HG03108 (cell line): ENCODE measurements around the gene RELN.
A peak's percentile ranks its signal among the peaks of the same experiment; 100 is the strongest.
"Not testable (repeated sequence)": the region's sequence is repeated elsewhere in the genome, so short reads cannot be mapped to it uniquely, and the experiment has no call there.

Experiments used
- ATAC-seq: cut with Tn5 transposase; IDR thresholded peaks from one replicate; pipeline ENCODE4 v1.9.1; 2021; ENCODE audit warnings: moderate library complexity; ENCODE audit not compliant: unreplicated experiment

Gene RELN

DNA sequence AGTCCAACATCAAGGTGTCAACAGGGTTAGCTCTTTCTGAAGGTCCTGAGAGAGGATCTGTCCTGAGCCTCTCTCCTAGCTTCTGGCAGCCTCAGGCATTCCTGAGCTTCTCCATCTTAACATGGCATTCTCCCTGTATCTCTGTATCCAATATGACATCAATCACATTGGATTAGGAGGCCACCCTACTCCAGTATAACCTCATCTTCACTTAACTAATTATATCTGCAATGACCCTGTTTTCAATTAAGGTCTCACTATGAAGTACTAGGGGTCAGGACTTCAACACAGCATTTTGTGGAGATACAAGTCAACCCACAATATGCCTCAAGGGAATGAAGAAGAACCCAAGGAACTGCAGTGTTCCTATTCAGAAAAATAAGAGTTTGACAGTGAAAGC lies 133.8 kb downstream of the RELN start:
- no peak for ATAC-seq

DNA sequence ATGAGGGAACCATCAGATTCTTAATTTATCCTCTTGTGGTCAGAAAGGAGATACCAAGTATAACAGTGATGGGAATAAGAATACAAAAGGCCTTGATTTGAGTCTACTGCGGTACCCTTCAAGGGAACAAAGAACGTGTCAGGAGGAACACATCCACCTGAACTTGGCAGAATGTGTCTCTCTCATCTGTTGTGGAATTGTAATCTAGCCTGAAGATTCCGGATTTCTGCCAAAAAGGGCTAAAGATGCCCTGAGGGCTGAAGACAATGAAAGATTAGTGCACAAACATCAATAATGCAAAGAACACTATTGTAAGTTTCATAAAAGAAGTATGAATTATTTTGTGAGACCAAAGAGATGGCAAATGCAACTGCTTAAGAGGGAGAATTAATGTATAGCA lies 134.8 kb downstream of the RELN start:
- ATAC-seq = no peak

DNA sequence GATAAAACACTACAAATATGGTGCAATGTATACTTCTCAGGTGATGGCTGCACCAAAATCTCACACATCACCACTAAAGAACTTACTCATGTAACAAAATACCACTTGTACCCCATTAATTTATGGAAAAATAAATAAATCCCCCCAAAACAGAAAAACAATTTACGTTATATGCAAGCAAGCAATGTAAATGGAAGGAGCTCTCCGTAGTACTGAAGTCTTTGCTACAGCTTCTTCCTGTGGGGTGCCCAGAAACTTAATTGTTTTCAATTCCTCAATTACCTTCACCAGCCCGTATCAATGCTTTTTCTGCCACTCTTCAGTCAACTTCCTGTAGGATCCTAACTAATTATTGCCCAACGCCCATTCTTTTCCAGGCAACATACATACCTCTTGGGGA lies 138.1 kb downstream of the RELN start:
- no peak for ATAC-seq

DNA sequence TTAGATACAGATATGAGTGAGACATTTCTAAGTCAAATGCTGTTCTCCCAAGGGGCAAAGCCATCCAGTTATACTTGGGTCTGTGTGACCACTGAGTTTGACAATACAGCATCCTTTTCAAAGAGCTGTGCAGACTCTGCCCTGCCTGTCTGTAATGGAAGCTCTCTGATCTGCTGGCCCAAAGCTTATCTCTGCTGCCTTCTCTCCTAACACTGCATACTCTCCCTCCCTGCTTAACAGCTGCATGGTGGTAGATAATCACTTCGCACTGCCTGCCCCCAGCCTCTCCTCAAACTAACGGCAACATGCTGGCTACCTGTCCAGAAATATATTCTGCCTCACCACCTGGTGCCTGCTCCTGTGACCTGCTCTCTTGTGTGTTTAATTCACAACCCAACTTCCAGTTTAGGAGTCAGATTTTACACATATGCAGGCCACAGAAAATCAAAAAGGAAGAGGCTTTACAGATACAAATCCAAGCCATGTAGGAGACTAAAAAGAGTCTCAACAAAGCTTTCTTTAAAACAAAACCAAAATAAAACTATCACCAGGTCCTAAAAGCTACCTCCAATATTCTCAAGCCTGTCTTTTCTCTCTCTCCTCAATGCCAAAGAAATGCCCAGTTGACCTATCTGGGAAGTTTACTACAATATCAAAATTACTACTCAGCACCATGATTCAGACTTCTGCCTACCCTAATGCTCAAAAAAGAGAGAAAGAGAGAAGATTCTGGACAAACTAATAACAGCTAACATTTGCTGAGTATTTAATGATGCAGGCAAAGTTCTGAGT lies 145.6 kb downstream of the RELN start:
- no peak for ATAC-seq

DNA sequence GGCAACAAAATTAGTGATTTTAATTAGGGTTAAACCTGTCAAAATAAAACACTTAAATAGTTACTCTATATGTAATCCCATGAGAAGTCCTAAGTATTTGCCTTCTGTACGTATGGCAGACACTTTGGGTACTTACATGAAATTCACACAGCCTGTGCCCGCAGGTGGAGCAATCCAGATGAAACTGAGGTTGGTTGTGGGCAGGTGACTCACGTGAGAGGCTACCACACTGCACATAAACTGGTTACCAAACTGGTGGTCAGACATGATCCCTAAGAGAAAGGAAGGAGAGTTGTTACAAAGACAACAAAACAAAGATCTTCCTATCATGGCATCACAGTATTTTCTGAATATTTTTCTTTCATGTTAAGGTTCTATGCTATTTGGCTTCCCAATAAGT lies 156.1 kb downstream of the RELN start:
- ATAC-seq = no peak

DNA sequence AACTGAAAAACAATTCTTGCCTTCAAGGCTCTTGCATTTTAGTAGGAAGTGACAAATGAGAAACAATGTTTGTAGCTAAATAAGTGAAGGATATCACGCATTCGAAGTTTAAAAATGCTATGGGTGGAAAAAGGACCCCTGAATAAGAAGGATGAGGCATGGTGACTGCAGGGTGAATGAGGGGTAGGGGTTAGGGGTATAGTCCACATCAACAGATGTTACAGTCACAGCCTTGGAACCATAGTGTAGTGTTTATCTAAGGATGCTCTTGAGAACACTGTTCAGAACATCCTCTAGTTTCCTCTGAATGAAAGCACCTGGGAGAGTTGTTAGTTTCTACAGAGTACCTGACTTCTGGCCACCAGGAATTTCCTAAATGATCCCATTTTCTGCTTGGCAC lies 157.0 kb downstream of the RELN start:
- ATAC-seq = no peak

DNA sequence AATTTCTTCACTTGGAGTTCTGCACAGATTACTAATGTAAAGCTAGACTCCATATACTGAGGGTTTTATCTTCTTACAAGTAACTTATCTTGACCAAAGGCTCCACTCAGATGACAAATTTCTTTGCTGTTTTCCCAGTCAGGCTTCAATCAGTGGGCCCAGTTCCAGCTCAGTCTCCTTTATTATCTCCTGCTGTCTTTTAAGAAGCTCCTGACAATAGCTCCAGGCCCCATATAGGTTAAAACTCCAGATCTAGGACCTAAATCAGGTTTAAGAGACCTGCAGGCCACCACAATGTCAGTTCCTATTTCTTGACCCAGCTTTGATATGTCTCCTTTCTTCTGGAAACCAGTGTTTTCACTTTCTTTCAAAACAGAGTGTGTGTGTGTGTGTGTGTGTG lies 165.2 kb downstream of the RELN start:
- no peak for ATAC-seq

DNA sequence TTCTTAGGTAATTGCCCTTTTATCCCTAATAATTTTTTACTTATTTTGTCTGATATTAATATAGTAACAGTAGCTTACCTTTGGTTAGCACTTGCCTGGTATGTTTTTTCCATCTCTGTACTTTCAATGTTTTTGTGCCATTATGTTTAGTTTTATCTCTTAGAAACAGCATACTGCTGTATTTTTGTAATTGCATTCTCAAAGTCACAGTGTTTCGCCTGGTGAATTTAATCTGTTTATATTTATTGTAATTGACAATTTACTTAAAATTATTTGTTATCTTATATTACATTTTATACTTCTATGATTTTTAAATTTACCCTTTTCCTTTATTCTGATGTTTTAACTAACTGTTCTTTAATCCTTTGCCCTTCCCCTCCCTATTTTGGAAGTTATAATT lies 166.4 kb downstream of the RELN start:
- ATAC-seq = no peak

DNA sequence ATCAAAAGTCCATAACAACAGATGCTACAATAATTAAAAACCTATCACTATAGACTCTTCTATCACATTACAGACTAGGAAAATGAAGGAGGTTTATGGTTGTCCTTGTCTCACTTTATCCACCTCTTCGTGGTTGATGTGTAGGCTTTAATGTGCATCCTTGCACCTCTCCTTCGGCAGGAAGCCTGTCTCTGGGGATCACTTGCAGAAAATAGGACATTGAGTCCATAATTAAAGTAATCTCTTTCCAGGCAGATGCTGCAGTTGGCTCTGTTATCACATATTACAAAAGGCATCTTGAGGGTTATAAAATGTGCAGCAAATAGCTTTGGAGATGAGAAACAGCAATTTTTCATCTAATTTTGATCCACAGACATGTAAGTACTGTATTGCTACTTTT lies 168.4 kb downstream of the RELN start:
- ATAC-seq = no peak

DNA sequence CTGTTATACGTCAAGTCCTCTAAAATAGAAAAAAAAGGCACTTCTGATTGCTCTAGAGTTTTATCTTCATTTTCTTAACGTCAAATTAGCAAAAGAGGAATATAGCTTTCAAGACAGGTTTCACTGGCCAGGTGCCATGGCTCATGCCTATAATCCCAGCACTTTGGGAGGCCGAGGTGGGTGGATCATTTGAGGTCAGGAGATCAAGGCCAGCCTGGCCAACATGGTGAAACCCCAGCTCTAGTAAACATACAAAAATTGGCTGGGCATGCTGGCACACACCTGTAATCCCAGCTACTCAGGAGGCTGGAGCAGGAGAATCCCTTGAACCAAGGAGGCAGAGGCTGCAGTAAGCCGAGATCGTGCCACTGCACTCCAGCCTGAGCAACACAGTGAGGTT lies 173.5 kb downstream of the RELN start:
- ATAC-seq = not testable (repeated sequence)

DNA sequence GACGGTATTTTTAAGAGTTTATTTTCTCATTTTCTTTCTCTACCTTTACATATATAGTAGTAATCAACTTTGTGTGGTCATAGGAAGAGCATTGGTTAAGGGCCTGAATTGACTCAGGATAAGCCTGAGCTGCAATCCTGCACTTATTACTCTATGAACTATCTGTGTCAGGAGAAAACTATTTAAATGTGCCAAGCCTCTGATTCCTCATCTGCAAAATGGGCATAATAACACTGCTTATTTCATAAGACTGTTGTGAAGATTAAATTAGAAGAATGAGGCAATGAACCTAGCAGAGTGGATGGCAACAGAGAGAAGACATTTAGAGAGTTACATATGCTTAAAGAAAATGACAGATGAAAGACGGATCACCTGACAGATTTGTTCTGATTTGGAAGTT lies 175.5 kb downstream of the RELN start:
- ATAC-seq = no peak

DNA sequence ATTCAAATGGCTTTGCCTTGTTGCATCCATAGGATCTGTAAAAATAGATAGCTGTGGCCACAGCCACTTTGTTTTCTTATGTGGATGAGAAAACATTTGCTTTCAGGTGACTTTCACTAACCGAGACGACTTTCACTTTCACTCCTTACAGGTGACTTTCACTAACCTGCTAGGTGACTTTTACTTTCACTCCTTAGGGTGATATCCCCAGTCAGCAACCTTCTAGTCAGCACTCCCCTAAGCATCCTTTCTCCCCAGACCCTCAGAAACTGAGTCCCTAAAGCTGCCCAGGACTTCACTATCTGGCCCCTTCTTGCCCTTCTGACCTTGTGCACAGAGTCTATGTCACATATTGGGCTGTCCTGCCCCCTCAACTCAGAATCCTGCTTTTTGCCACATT lies 177.5 kb downstream of the RELN start:
- ATAC-seq = peak; percentile 56

DNA sequence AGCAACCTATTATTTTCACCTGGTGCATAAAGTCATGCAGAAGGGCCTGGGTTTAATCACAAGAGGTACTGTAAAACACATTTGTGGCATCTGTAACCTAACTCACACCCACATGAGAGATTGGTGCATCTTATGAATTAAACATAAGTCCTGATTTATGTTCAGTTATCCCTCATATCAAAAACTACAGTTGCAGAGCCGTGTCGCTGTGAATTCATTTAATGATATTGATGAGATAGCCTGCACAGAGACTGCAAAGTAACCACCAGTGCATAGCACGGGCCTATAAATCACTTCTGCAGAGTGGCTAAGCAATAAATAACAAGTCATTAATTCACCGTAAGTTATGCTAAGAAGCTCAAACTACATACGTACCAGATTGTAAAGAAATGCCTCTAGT lies 178.2 kb downstream of the RELN start:
- no peak for ATAC-seq

DNA sequence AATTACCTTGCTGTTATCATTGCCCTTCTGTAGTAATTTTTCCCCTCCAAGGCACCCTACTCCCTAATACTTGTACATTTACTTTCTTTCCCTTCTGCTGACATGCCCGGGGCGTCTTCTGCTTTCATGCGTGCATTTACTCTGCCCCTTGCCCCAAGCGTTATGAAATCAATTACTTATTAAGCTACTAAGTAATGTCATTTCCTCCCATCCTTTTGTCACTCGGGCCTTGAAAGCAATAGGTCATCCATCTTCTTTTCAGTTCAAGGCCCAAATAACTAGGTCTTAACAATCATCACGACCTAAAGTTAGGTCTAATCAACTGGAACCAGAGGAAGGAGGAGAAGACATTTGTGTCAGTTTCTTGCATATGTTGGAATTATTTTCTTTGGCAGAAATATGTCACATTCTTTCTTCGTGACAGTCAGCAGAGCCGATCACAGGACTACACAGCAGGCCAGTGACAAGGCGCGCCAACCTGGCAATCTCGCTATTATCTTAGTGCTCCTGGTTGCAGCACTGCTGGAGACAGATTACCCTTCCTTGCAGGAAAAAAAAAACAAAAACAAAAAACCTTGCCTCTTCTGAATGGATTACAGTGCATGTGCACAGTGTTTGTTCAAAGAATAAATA lies 179.2 kb downstream of the RELN start:
- no peak for ATAC-seq

DNA sequence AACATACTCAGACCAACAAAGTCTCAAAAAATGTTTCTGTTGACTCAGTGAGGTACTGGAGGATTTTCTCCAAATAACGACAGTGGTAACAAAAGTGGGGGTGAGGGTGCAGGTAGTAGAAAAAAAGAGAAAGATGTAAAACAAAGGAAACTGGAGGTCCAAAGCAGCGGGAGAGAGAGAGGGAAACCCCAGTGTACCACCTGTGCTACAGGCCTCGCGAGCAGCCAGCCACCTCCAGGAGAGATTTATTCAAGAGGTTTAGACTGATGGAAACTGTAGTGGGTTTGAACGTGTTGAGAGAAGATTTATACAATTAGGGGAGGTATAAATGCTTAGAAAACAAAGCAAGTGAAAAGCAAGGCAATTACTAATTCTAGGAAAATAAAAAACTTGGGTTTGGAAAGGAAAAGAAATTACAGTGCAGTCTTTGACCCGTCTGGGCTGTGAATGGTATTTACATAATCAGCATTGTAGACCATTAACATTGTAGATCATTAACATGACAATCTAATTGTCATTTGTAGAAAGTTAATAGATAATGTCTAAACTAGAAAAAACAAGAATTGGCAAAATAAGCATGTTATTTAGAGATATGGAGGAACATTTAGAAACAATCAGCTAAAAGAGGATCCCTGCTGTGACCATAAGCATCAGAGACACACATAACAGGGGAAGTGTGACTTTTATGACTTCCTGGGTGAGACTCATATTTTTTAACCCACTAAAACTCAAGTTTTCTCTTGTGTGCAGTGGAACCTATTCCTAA lies 180.0 kb downstream of the RELN start:
- ATAC-seq = peak; percentile 41

DNA sequence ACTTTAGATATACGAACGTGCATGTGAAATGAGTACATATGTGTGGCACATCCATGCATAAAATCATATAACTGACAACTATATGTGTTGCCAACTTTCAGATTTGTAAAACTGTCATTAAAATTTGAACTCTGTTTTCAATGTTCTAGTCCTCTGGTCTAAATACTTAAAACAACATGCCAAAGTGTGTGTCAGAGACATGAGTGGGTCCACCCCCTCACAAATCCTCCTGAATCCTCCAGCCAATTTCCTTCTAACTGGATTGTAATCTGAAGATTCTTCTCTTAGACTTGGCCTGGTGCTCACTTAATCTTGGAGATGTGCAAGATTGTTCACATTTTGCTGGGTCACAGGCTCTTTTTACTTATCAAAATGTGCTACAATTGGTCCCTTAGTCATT lies 184.1 kb downstream of the RELN start:
- no peak for ATAC-seq

DNA sequence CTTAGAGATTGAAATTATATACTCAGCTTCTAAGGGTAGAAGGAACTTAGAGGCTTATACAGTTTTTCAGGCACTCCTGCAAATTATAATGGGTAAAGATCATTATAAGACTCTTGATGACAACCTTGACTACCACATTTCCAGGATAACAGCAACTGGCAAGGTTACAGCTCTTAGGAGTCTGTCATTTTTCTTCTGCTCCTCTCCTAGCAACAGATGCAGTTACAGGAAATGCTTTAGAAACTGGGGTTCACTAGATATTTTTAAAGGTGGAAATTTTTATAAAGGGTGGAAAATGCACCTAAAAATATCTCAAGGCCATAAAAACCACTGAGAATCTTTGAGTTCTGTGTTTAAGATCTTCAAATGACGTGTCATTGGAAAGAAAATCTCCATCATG lies 185.8 kb downstream of the RELN start:
- no peak for ATAC-seq

DNA sequence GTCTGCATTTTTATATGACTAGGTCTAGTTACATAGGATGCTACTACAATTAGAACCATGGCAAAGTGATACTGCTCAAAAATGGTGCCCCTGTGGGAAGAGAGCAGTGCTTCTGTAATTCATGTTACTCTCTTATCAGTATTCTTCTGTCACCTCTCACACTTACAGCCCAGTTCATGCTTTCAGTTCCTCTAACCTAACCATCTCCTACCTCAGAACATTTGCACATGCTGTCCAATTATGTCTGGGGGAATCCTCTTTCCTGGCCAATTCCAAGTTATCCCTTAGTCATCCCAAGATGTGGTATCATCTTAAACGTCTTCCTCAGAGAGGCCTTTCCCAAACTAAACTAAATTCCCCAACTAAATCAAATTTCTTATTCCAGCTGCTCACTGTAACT lies 190.2 kb downstream of the RELN start:
- no peak for ATAC-seq

DNA sequence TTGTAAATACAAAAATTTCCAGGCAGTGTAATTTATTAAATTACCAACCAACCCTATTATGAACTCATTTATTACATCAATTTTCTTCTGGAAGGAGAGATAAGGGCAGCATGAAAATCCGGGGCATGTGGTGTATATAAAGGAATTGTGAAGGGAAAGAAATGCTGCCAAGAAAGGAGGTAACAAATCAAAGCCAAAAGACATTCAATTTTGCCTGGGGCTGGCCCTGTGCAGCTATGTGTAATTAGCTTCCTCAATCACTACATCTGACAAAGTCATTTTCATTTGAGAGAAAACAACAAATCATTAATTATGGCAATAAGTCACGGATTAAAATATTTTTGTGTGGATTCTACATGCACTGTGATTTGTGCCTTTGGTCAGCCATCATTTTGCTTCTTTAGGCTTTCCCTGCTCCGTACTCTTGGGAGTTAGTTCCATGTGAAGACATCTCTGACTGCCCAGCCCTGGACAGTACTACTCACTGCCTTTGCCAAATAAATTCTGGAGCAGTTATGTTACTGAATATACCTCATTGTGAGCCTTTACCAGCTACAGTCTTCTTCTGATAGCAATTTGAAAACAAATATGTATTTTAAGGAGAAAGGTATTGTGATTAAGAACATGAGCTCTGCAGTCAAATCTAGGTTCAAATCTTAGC lies 191.7 kb downstream of the RELN start:
- ATAC-seq = no peak

DNA sequence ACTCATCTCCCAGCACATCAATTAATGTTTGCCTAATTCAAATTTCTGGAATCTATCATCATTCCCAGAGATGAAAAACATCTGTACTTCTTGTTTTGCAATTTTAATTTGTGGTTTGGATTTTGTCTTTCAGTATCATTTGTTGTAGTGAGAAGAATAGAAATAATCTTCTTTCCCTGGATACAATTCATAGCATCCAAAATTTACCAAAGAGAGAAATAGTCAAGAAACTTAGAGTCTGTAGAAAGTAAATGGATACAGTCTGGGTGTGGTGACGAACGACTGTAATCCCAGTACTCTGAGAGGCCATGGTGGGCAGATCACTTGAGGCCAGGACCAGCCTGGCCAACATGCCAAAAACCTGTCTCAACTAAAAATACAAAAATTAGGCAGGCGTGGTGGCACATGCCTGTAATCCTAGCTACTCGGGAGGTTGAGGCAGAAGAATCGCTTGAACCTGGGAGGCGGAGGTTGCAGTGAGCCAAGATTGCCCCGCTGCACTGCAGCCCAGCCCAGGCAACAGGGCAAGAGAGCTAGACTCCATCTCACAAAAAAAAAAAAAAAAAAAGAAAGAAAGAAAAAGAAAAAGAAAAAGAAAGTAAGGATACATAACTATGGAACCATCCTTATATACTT lies 193.0 kb downstream of the RELN start:
- no peak for ATAC-seq

DNA sequence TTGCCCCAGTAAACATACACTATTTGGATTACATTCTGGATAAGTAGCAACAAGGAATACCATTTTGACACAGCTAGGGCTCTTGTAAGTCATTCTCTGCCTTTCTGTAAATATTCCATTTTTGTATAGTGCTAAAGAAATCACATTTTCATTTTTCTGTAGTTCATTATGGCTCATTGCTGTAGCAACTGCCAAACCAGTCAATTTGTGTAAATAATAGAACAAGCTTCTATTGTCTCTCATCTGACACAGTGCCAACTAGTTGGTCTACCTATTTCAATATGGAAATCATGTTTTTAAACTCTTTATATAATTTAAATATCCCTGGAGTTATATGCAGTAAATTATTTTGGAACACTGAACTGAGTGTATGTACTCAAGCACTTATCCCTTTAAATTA lies 193.7 kb downstream of the RELN start:
- ATAC-seq = no peak
